ENCODE results near the gene ANAPC16. TPM values are rescaled to one million over a fixed set of nuclear protein-coding genes. Genes with fewer than 3 reads are reported as not detected.

ANAPC16 gene
- 28.3 and 39.5 TPM in 2 replicates for total RNA-seq

DNA sequence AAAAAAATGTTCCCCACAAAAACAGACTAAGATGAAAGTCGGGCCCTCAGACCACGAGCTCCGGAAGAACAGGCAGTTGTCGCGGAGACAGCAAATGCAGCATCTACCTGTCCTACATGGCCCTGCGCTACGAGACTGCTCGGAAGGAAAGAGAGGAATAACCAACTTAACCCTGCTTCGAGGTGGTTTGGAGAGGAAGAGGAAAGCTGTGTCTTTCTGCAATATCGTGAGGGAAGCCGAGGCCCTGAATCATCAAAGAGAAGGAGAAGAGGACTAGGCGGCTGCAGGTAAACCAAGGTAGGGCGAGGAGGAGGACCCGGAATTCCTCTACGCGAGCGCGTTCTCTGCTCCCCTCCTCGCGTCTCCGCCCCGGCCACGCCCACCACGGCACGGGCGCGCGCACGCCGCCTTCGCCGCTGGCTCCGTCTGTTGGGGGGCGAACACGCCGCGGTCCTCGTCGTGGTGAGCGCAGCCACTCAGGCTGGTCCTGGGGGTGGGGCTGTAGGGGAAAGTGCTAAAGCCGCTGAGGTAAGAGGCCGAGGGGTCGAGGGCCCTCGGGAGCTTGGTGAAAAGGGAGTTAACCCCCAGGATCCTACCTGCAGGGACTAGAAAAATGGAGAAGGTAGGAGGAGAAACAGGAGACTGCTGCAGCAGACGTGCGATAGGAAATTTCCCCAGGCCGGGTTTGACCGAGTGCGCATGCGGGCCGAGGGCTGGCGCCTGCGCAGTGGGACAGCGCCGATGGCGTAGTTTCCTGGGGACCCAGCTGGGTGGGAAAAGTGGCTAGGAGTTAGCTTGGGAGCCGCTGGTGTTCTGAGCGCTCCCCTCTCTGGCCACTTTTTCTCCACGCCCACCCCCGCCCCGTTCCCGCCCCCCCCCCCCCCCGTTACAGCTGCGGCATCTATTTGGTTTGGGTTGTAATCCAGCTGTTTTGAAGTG lies at the start of gene ANAPC16, which contains the start of gene ASCC1:
Gene ANAPC16 (plus strand): TSS at position 402 of the 939 bp plus-strand sequence. CDS start 7,903 bp downstream, outside the sequence.
Gene ASCC1 (minus strand): TSS at position 666 of the 939 bp plus-strand sequence. CDS start 2,978 bp downstream, outside the sequence.

GRCh38 chr10:72273410-72274212 lies 57.8 kb downstream of the ANAPC16 start, which contains the start of gene DDIT4:
DDIT4 (plus strand) TSS chr10:72273924; CDS start chr10:72274217, 293 bp downstream.

Other genes starting within 250 kb of the ANAPC16 start
- 0.11 and 0.12 TPM in 2 replicates for gene SPOCK2, start 127.5 kb upstream of the ANAPC16 start, total RNA-seq
- gene ASCC1, start 264 bp downstream of the ANAPC16 start, total RNA-seq: 23.6 and 26.2 TPM in 2 replicates
- 317 and 486 TPM in 2 replicates for gene DDIT4, start 57.9 kb downstream of the ANAPC16 start, total RNA-seq
- 24.0 and 26.6 TPM in 2 replicates for gene DNAJB12, start 138.9 kb downstream of the ANAPC16 start, total RNA-seq

Measured in uterine smooth muscle cell (primary cell).